Measurements from ENCODE around the gene ACTR1B. TPM values are rescaled to one million over a fixed set of nuclear protein-coding genes. Genes with fewer than 3 reads are reported as not detected.

Gene ACTR1B
- total RNA-seq, 1 experiment from 2014 or later = 36.3 TPM

- no peak for TF ChIP-seq EZH2 (IDR thresholded peaks at IDR 0.05; ENCODE audit: borderline replicate concordance, low read depth, low read length, poor library complexity, severe bottlenecking)
- no peak for TF ChIP-seq CTCF (conservative IDR thresholded peaks at IDR 0.05; ENCODE audit: low read depth, low read length)
- no peak overlapping the region for H3K4me3 ChIP-seq (ENCODE audit: low read depth, low read length, poor library complexity, severe bottlenecking)
- CTCF ChIA-PET = no interaction called here
- POLR2A ChIA-PET (ENCODE audit: low non-redundant PET) = no interaction called here
- H3K9me3 ChIP-seq (ENCODE audit: low read depth, low read length, poor library complexity, severe bottlenecking) = no peaks in the 10 kb centered on the region
- H3K27ac ChIP-seq (ENCODE audit: low read depth, low read length, poor library complexity, severe bottlenecking) = no peak overlapping the region
- peaks cover 4% of the 10 kb centered on the region for H3K4me1 ChIP-seq (ENCODE audit: insufficient read depth, low read length, poor library complexity, severe bottlenecking)
- no peaks in the 10 kb centered on the region for H3K27me3 ChIP-seq (replicated peaks; ENCODE audit: insufficient read depth, low read depth, low read length, poor library complexity)
- no TSS peak for BruUV-seq (replicated peaks)
- no peaks in the 10 kb centered on the region for H3K36me3 ChIP-seq (ENCODE audit: insufficient read depth, low read length, poor library complexity, severe bottlenecking)
- no peak for DNase-seq (ENCODE audit: low spot score)
- intact Hi-C loops (cut with micrococcal nuclease; ENCODE audit: unreplicated experiment) = no loop called here
Observed at GRCh38 chr2:97707362-97708047, 43.7 kb upstream of the ACTR1B start.

- BruUV-seq (replicated peaks) = no TSS peak
- Histone ChIP-seq H3K36me3 (ENCODE audit: insufficient read depth, low read length, poor library complexity, severe bottlenecking) (no peaks in the 10 kb centered on the region), H3K4me3 (ENCODE audit: low read depth, low read length, poor library complexity, severe bottlenecking) (no peak overlapping the region), H3K27ac (ENCODE audit: low read depth, low read length, poor library complexity, severe bottlenecking) (no peak overlapping the region), H3K27me3 (replicated peaks; ENCODE audit: insufficient read depth, low read depth, low read length, poor library complexity) (no peaks in the 10 kb centered on the region), H3K4me1 (ENCODE audit: insufficient read depth, low read length, poor library complexity, severe bottlenecking) (peaks cover 11% of the 10 kb centered on the region), H3K9me3 (ENCODE audit: low read depth, low read length, poor library complexity, severe bottlenecking) (no peaks in the 10 kb centered on the region)
- intact Hi-C loops (cut with micrococcal nuclease; ENCODE audit: unreplicated experiment) = no loop called here
- ChIA-PET POLR2A (ENCODE audit: low non-redundant PET) (no interaction called here), CTCF (no interaction called here)
- TF ChIP-seq CTCF (conservative IDR thresholded peaks at IDR 0.05; ENCODE audit: low read depth, low read length) (no peak), EZH2 (IDR thresholded peaks at IDR 0.05; ENCODE audit: borderline replicate concordance, low read depth, low read length, poor library complexity, severe bottlenecking) (no peak)
- no peak for DNase-seq (ENCODE audit: low spot score)
Observed at GRCh38 chr2:97706708-97707345, 43.0 kb upstream of the ACTR1B start.

GRCh38 chr2:97706112-97706511 lies 42.3 kb upstream of the ACTR1B start:
- ChIA-PET CTCF (no interaction called here), POLR2A (ENCODE audit: low non-redundant PET) (no interaction called here)
- no peak overlapping the region for H3K4me3 ChIP-seq (ENCODE audit: low read depth, low read length, poor library complexity, severe bottlenecking)
- no peak overlapping the region for H3K27ac ChIP-seq (ENCODE audit: low read depth, low read length, poor library complexity, severe bottlenecking)
- no peak for DNase-seq (ENCODE audit: low spot score)
- peaks cover 13% of the 10 kb centered on the region for H3K4me1 ChIP-seq (ENCODE audit: insufficient read depth, low read length, poor library complexity, severe bottlenecking)
- no peak for TF ChIP-seq EZH2 (IDR thresholded peaks at IDR 0.05; ENCODE audit: borderline replicate concordance, low read depth, low read length, poor library complexity, severe bottlenecking)
- no peak for TF ChIP-seq CTCF (conservative IDR thresholded peaks at IDR 0.05; ENCODE audit: low read depth, low read length)
- H3K36me3 ChIP-seq (ENCODE audit: insufficient read depth, low read length, poor library complexity, severe bottlenecking) = no peaks in the 10 kb centered on the region
- intact Hi-C loops (cut with micrococcal nuclease; ENCODE audit: unreplicated experiment) = no loop called here
- H3K27me3 ChIP-seq (replicated peaks; ENCODE audit: insufficient read depth, low read depth, low read length, poor library complexity) = no peaks in the 10 kb centered on the region
- no TSS peak for BruUV-seq (replicated peaks)
- no peaks in the 10 kb centered on the region for H3K9me3 ChIP-seq (ENCODE audit: low read depth, low read length, poor library complexity, severe bottlenecking)

Measured in A673 (cell line).